ENCODE measurements around the gene RAB40B. TPM values are rescaled to one million over a fixed set of nuclear protein-coding genes. Genes with fewer than 3 reads are reported as not detected.

RAB40B gene
- total RNA-seq, 1 donor from 2014 or later, result 14.6 TPM

GRCh38 chr17:82649501-82650261 lies 48.8 kb downstream of the RAB40B start:
- TF ChIP-seq CTCF (IDR thresholded peaks at IDR 0.05; ENCODE audit: partially characterized antibody, unreplicated experiment), result no peak
- H3K4me1 Mint-ChIP-seq (ENCODE audit: low read depth, unreplicated experiment), result no peaks in the 10 kb centered on the region
- H3K27me3 Mint-ChIP-seq (ENCODE audit: unreplicated experiment), result no peaks in the 10 kb centered on the region
- no peaks in the 10 kb centered on the region for H3K36me3 Mint-ChIP-seq (ENCODE audit: unreplicated experiment)
- DNase-seq, result no peak
- H3K27ac Mint-ChIP-seq (ENCODE audit: unreplicated experiment), result no peak overlapping the region
- H3K9me3 Mint-ChIP-seq (ENCODE audit: unreplicated experiment), result peaks cover 5% of the 10 kb centered on the region
- peak overlapping the region; percentile 63 for H3K4me3 Mint-ChIP-seq (ENCODE audit: unreplicated experiment)

- no peaks in the 10 kb centered on the region for H3K27me3 Mint-ChIP-seq (ENCODE audit: unreplicated experiment)
- H3K9me3 Mint-ChIP-seq (ENCODE audit: unreplicated experiment), result peaks cover 5% of the 10 kb centered on the region
- no peaks in the 10 kb centered on the region for H3K4me1 Mint-ChIP-seq (ENCODE audit: low read depth, unreplicated experiment)
- H3K27ac Mint-ChIP-seq (ENCODE audit: unreplicated experiment), result no peak overlapping the region
- TF ChIP-seq CTCF (IDR thresholded peaks at IDR 0.05; ENCODE audit: partially characterized antibody, unreplicated experiment), result no peak
- H3K4me3 Mint-ChIP-seq (ENCODE audit: unreplicated experiment), result peak overlapping the region; percentile 72
- H3K36me3 Mint-ChIP-seq (ENCODE audit: unreplicated experiment), result no peaks in the 10 kb centered on the region
- DNase-seq, result peak; percentile 62
Measured at GRCh38 chr17:82648742-82649331, 49.7 kb downstream of the RAB40B start.

GRCh38 chr17:82648165-82648668 lies 50.3 kb downstream of the RAB40B start, which contains the start of gene WDR45B:
Gene WDR45B, minus strand, starts transcription at chr17:82648444. Its CDS starts 104 bp downstream, at chr17:82648340.
- Mint-ChIP-seq H3K4me3 (ENCODE audit: unreplicated experiment) (peak within 1 kb of the TSS; percentile 86), H3K9me3 (ENCODE audit: unreplicated experiment) (peaks cover 5% of the 10 kb centered on the region), H3K27ac (ENCODE audit: unreplicated experiment) (no peak within 1 kb of the TSS), H3K27me3 (ENCODE audit: unreplicated experiment) (no peaks in the 10 kb centered on the region), H3K36me3 (ENCODE audit: unreplicated experiment) (no peaks in the 10 kb centered on the region), H3K4me1 (ENCODE audit: low read depth, unreplicated experiment) (no peaks in the 10 kb centered on the region)
- no peak for TF ChIP-seq CTCF (IDR thresholded peaks at IDR 0.05; ENCODE audit: partially characterized antibody, unreplicated experiment)
- DNase-seq, result peak; percentile 94

- H3K27me3 Mint-ChIP-seq (ENCODE audit: unreplicated experiment), result no peaks in the 10 kb centered on the region
- peaks cover 5% of the 10 kb centered on the region for H3K9me3 Mint-ChIP-seq (ENCODE audit: unreplicated experiment)
- H3K4me3 Mint-ChIP-seq (ENCODE audit: unreplicated experiment), result peak overlapping the region; percentile 86
- DNase-seq, result peak; percentile 36
- H3K4me1 Mint-ChIP-seq (ENCODE audit: low read depth, unreplicated experiment), result no peaks in the 10 kb centered on the region
- no peak for TF ChIP-seq CTCF (IDR thresholded peaks at IDR 0.05; ENCODE audit: partially characterized antibody, unreplicated experiment)
- no peak overlapping the region for H3K27ac Mint-ChIP-seq (ENCODE audit: unreplicated experiment)
- H3K36me3 Mint-ChIP-seq (ENCODE audit: unreplicated experiment), result no peaks in the 10 kb centered on the region
Measured at GRCh38 chr17:82647593-82648164, 50.8 kb downstream of the RAB40B start.

Measured in glutamatergic neuron (in vitro differentiated cells).